HEK293 (cell line): ENCODE data around the gene STRN4.

Source experiments
- CTCF ChIA-PET: fragments of 350-600 bp; formaldehyde crosslinking; extraction: SDS; loops from one replicate; lab custom pipeline; 2021; ENCODE audit warnings: antibody characterized with exemption; lab: Yijun Ruan, JAX
- POLR2A ChIA-PET: fragments of 300-600 bp; formaldehyde crosslinking; extraction: SDS; loops from one replicate; lab custom pipeline; 2020; ENCODE audit warnings: antibody characterized with exemption, inconsistent platforms; lab: Yijun Ruan, JAX
- H3K27ac ChIP-seq: fragments of 200-500 bp; sonication (Bioruptor generic); 2 replicates; pipeline ENCODE4 v1.5.1; 2014; ENCODE audit warnings: low read depth, low read length, control low read depth, inconsistent platforms; ENCODE audit errors: extremely low read depth
- H3K36me3 ChIP-seq, 2 experiments: fragments of 200-500 bp in 1 of 2; sonication (Bioruptor generic) in 1 of 2; 1 replicate in 1 of 2; 2 replicates in 1 of 2; pipeline ENCODE4 v1.5.1; 2014 to 2017; ENCODE audit warnings: inconsistent platforms in 2 of 2, low read length in 2 of 2; ENCODE audit not compliant: control insufficient read depth in 2 of 2, insufficient read depth in 1 of 2
- H3K4me1 ChIP-seq: fragments of 200-500 bp; sonication (Bioruptor generic); 2 replicates; pipeline ENCODE4 v1.5.1; 2014; ENCODE audit warnings: mild to moderate bottlenecking, low read length, inconsistent platforms; ENCODE audit not compliant: control insufficient read depth, insufficient read depth
- H3K4me3 ChIP-seq: 2 replicates; pipeline ENCODE4 v1.5.1; 2011; ENCODE audit warnings: low read depth, mild to moderate bottlenecking, control low read depth, low read length, moderate library complexity
- H3K9me3 ChIP-seq: fragments of 200-500 bp; sonication (Bioruptor generic); 2 replicates; pipeline ENCODE4 v1.5.1; 2014; ENCODE audit warnings: low read depth, low read length, inconsistent platforms; ENCODE audit not compliant: control insufficient read depth, insufficient read depth
- EGR2 ChIP-seq: fragments of 450-650 bp; formaldehyde crosslinking; IDR thresholded peaks from 2 replicates; pipeline ENCODE4 v1.5.1; 2016; ENCODE audit warnings: low read depth, missing biosample characterization, missing genetic modification characterization
- MYNN ChIP-seq: fragments of 450-650 bp; formaldehyde crosslinking; IDR thresholded peaks from 2 replicates; pipeline ENCODE4 v1.5.1; 2016; ENCODE audit warnings: missing biosample characterization, missing genetic modification characterization, borderline replicate concordance
- PRDM1 ChIP-seq: fragments of 450-650 bp; formaldehyde crosslinking; IDR thresholded peaks from 2 replicates; pipeline ENCODE4; 2016; ENCODE audit warnings: missing biosample characterization, missing genetic modification characterization
- ZBTB17 ChIP-seq: fragments of 450-650 bp; formaldehyde crosslinking; IDR thresholded peaks from 2 replicates; pipeline ENCODE4 v1.5.1; 2016; ENCODE audit warnings: missing biosample characterization, missing genetic modification characterization
- ZBTB21 ChIP-seq: fragments of 450-650 bp; formaldehyde crosslinking; IDR thresholded peaks from 2 replicates; pipeline ENCODE4 v1.5.1; 2017; ENCODE audit warnings: missing biosample characterization, missing genetic modification characterization
- ZFP37 ChIP-seq: fragments of 450-650 bp; formaldehyde crosslinking; IDR thresholded peaks from 2 replicates; pipeline ENCODE4 v1.5.1; 2016; ENCODE audit warnings: missing biosample characterization, missing genetic modification characterization
- ZFP69B ChIP-seq: fragments of 450-650 bp; formaldehyde crosslinking; IDR thresholded peaks from 2 replicates; pipeline ENCODE4 v1.5.1; 2016; ENCODE audit warnings: missing biosample characterization, missing genetic modification characterization
- ZNF114 ChIP-seq: fragments of 450-650 bp; formaldehyde crosslinking; IDR thresholded peaks from 2 replicates; pipeline ENCODE4 v1.5.0; 2017; ENCODE audit warnings: missing biosample characterization, missing genetic modification characterization
- ZNF121 ChIP-seq: fragments of 450-650 bp; formaldehyde crosslinking; IDR thresholded peaks from 2 replicates; pipeline ENCODE4 v1.5.1; 2016; ENCODE audit warnings: missing biosample characterization, missing genetic modification characterization
- ZNF140 ChIP-seq: fragments of 450-650 bp; formaldehyde crosslinking; IDR thresholded peaks from 2 replicates; pipeline ENCODE4 v1.5.1; 2016; ENCODE audit warnings: missing biosample characterization, missing genetic modification characterization
- ZNF146 ChIP-seq: fragments of 450-650 bp; formaldehyde crosslinking; IDR thresholded peaks from 2 replicates; pipeline ENCODE4 v1.5.1; 2016; ENCODE audit warnings: missing biosample characterization, missing genetic modification characterization
- ZNF2 ChIP-seq: fragments of 450-650 bp; formaldehyde crosslinking; IDR thresholded peaks from 2 replicates; pipeline ENCODE4 v1.5.1; 2016; ENCODE audit warnings: missing biosample characterization, missing genetic modification characterization
- ZNF211 ChIP-seq: fragments of 450-650 bp; formaldehyde crosslinking; IDR thresholded peaks from 2 replicates; pipeline ENCODE4 v1.5.1; 2016; ENCODE audit warnings: low read depth, missing biosample characterization, missing genetic modification characterization
- ZNF510 ChIP-seq: fragments of 450-650 bp; formaldehyde crosslinking; IDR thresholded peaks from 2 replicates; pipeline ENCODE4 v1.5.1; 2018; ENCODE audit warnings: mild to moderate bottlenecking, missing genetic modification characterization, missing biosample characterization; ENCODE audit not compliant: insufficient replicate concordance
- ZNF544 ChIP-seq: fragments of 450-650 bp; formaldehyde crosslinking; IDR thresholded peaks from 2 replicates; pipeline ENCODE4 v1.5.0; 2017; ENCODE audit warnings: missing biosample characterization, missing genetic modification characterization
- ZNF629 ChIP-seq: fragments of 450-650 bp; formaldehyde crosslinking; IDR thresholded peaks from 2 replicates; pipeline ENCODE4 v1.5.1; 2017; ENCODE audit warnings: missing biosample characterization, missing genetic modification characterization
- ZNF658 ChIP-seq: fragments of 450-650 bp; formaldehyde crosslinking; IDR thresholded peaks from 2 replicates; pipeline ENCODE4; 2016; ENCODE audit warnings: missing biosample characterization, missing genetic modification characterization
- ZNF664 ChIP-seq: fragments of 450-650 bp; formaldehyde crosslinking; IDR thresholded peaks from 2 replicates; pipeline ENCODE4 v1.5.1; 2016; ENCODE audit warnings: missing biosample characterization, missing genetic modification characterization
- ZNF792 ChIP-seq: fragments of 450-650 bp; formaldehyde crosslinking; IDR thresholded peaks from 2 replicates; pipeline ENCODE4 v1.5.1; 2016; ENCODE audit warnings: missing biosample characterization, missing genetic modification characterization
- TF ChIP-seq, protein P1 (sequence below): fragments of 450-650 bp; formaldehyde crosslinking; IDR thresholded peaks from 2 replicates; pipeline ENCODE4 v1.5.1; 2016; ENCODE audit warnings: missing biosample characterization, missing genetic modification characterization, low read depth
- TF ChIP-seq, protein P2 (sequence below): fragments of 450-650 bp; formaldehyde crosslinking; IDR thresholded peaks from 2 replicates; pipeline ENCODE4 v1.5.1; 2016; ENCODE audit warnings: missing biosample characterization, missing genetic modification characterization, low read depth
- TF ChIP-seq, protein P3 (sequence below): fragments of 450-650 bp; formaldehyde crosslinking; conservative IDR thresholded peaks from 2 replicates; pipeline ENCODE4 v1.5.1; 2016; ENCODE audit warnings: low read depth, missing biosample characterization, missing genetic modification characterization

Gene STRN4

DNA sequence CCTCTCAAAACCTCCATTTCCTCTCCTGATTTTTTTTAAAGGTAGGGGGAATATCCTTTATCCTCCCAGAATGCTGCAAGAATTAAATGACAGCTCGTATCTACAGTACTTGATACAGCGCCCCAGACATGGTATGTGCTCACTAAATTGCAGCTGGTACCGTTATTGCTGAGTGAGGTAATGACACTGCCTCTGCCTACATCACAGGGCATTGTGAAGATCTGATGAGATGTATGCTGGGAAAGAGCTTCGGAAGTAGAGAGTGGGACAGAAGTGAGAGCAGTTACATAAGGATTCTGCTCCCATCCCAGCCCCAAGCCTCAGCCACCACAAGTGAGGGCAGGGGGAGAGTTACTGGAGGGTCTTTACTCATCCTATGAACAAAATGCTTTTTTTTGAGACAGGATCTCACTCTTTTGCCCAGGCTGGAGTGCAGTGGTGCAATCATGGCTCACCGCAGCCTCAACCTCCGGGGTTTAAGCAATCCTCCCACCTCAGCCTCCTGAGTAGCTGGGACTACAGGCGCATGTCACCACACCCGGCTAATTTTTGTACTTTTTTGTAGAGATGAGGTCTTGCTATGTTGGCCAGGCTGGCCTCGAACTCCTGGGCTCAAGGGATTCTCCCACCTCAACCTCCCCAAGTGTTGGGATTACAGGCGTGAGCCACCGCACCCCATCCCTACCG lies 2.1 kb downstream of the STRN4 start (continued):
- TF ChIP-seq, protein P1, sequence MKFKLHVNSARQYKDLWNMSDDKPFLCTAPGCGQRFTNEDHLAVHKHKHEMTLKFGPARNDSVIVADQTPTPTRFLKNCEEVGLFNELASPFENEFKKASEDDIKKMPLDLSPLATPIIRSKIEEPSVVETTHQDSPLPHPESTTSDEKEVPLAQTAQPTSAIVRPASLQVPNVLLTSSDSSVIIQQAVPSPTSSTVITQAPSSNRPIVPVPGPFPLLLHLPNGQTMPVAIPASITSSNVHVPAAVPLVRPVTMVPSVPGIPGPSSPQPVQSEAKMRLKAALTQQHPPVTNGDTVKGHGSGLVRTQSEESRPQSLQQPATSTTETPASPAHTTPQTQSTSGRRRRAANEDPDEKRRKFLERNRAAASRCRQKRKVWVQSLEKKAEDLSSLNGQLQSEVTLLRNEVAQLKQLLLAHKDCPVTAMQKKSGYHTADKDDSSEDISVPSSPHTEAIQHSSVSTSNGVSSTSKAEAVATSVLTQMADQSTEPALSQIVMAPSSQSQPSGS (tag by site-specific recombination), result 0 out of 2 replicates have a peak, but pooled peaks have one; percentile 13
- peak; percentile 98 for TF ChIP-seq ZNF664
- no peak for TF ChIP-seq EGR2 (tag by site-specific recombination)
- peak; percentile 82 for TF ChIP-seq ZNF629
- no peak for TF ChIP-seq ZFP37 (tag by site-specific recombination)
- peak; percentile 43; the same call in 1 of the 2 replicates for TF ChIP-seq ZBTB17 (tag by site-specific recombination)
- no peak for TF ChIP-seq ZNF211 (tag by site-specific recombination)

DNA sequence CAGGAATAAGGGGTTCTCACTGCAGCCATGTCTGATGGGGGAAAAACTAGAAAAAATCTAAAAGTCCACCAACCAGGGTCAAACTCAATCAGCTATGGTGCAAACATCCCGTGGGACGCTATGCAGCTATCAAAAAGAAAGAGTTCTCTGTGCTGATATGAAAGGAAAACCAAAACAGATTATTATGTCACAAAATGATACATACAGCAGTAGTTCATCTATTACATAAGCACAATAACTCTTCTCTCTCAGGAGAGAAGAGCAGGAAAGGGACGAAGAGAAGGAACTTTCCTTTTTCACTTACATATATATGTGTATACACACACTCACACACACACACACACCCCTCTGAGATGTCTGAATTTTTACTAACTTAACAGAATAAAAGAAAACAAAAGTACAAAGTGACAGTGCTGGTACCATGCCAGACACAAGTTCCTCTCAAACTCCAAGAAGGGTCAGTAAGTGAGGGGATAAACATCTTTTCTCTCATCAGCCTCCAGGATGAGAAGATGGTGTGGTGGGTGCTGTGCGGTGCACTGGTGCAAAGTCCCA lies 3.2 kb downstream of the STRN4 start:
- no peak for TF ChIP-seq ZNF658 (tag by site-specific recombination)
- TF ChIP-seq ZNF146 (tag by site-specific recombination), result peak; percentile 10; the same call in 1 of the 2 replicates
- TF ChIP-seq PRDM1 (tag by site-specific recombination), result peak; percentile 87
- TF ChIP-seq, all 188 proteins: peak for 2
- H3K4me3 ChIP-seq, result no peak overlapping the region
- peaks cover 9 to 43% of the 10 kb centered on the region in 2 experiments; a peak in 2 of 3 replicates for H3K36me3 ChIP-seq
- POLR2A ChIA-PET, result interaction anchor here (0.5 to 1.0 kb wide), 2 partner anchors 45 to 53 kb away, joined by 3 to 6 read pairs; partner anchors contain the start of gene SLC1A5
- peaks cover 6% of the 10 kb centered on the region for H3K4me1 ChIP-seq
- CTCF ChIA-PET, result interaction anchor here (0.5 to 3.1 kb wide), 7 partner anchors 8 to 38 kb away, joined by 3 to 17 read pairs (median 7); no protein-coding TSS in a partner anchor
- no peak overlapping the region for H3K27ac ChIP-seq
- H3K9me3 ChIP-seq, result no peaks in the 10 kb centered on the region

DNA sequence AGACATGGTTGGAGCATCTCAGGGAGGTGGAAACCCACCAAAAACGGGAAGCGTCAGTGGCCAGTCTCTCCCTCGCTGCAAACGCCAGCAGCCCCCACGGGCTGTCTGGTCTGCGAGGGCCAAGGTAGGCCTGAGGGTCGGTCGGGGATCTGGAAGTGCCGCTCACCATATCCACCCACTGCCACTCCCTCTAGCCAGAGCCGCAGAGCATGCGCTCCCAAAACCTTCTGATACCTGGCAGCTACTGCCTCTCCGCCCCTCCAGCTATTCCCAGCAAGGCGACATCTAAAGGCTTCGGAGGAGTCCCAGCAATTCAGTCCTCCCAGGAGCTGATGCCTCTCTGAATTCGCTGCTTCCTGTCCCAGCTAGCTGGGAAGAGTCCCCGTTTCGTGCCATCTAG lies 4.8 kb downstream of the STRN4 start:
- CTCF ChIA-PET, result interaction anchor here (0.6 to 3.1 kb wide), 6 partner anchors 10 to 224 kb away, joined by 3 to 17 read pairs (median 6); no protein-coding TSS in a partner anchor
- Histone ChIP-seq H3K36me3 (peaks cover 18 to 59% of the 10 kb centered on the region in 2 experiments), H3K4me1 (peaks cover 3% of the 10 kb centered on the region; the same call in 1 of the 2 replicates), H3K27ac (no peak overlapping the region), H3K9me3 (no peaks in the 10 kb centered on the region), H3K4me3 (no peak overlapping the region)
- POLR2A ChIA-PET, result interaction anchor here (0.5 to 1.4 kb wide), 5 partner anchors 27 to 295 kb away, joined by 3 to 4 read pairs (median 4); partner anchors contain the start of gene SLC1A5
- TF ChIP-seq, protein P2, sequence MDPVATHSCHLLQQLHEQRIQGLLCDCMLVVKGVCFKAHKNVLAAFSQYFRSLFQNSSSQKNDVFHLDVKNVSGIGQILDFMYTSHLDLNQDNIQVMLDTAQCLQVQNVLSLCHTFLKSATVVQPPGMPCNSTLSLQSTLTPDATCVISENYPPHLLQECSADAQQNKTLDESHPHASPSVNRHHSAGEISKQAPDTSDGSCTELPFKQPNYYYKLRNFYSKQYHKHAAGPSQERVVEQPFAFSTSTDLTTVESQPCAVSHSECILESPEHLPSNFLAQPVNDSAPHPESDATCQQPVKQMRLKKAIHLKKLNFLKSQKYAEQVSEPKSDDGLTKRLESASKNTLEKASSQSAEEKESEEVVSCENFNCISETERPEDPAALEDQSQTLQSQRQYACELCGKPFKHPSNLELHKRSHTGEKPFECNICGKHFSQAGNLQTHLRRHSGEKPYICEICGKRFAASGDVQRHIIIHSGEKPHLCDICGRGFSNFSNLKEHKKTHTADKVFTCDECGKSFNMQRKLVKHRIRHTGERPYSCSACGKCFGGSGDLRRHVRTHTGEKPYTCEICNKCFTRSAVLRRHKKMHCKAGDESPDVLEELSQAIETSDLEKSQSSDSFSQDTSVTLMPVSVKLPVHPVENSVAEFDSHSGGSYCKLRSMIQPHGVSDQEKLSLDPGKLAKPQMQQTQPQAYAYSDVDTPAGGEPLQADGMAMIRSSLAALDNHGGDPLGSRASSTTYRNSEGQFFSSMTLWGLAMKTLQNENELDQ (tag by site-specific recombination), result no peak
- TF ChIP-seq ZNF510 (tag by site-specific recombination) (no peak), MYNN (no peak), ZBTB21 (tag by site-specific recombination) (no peak), ZNF140 (tag by site-specific recombination) (no peak), ZNF121 (no peak), ZNF792 (tag by site-specific recombination) (no peak), ZNF114 (no peak), ZNF2 (tag by site-specific recombination) (no peak), ZFP69B (tag by site-specific recombination) (no peak), ZNF544 (no peak)
- TF ChIP-seq, protein P3, sequence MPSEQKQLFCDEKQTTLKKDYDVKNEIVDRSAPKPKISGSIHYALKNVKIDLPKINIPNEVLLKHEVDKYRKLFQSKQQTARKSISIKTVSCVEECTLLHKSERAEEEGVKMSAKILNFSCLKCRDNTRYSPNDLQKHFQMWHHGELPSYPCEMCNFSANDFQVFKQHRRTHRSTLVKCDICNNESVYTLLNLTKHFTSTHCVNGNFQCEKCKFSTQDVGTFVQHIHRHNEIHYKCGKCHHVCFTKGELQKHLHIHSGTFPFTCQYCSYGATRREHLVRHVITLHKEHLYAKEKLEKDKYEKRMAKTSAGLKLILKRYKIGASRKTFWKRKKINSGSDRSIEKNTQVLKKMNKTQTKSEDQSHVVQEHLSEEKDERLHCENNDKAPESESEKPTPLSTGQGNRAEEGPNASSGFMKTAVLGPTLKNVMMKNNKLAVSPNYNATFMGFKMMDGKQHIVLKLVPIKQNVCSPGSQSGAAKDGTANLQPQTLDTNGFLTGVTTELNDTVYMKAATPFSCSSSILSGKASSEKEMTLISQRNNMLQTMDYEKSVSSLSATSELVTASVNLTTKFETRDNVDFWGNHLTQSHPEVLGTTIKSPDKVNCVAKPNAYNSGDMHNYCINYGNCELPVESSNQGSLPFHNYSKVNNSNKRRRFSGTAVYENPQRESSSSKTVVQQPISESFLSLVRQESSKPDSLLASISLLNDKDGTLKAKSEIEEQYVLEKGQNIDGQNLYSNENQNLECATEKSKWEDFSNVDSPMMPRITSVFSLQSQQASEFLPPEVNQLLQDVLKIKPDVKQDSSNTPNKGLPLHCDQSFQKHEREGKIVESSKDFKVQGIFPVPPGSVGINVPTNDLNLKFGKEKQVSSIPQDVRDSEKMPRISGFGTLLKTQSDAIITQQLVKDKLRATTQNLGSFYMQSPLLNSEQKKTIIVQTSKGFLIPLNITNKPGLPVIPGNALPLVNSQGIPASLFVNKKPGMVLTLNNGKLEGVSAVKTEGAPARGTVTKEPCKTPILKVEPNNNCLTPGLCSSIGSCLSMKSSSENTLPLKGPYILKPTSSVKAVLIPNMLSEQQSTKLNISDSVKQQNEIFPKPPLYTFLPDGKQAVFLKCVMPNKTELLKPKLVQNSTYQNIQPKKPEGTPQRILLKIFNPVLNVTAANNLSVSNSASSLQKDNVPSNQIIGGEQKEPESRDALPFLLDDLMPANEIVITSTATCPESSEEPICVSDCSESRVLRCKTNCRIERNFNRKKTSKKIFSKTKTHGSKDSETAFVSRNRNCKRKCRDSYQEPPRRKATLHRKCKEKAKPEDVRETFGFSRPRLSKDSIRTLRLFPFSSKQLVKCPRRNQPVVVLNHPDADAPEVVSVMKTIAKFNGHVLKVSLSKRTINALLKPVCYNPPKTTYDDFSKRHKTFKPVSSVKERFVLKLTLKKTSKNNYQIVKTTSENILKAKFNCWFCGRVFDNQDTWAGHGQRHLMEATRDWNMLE, result no peak
